PC-3 (cell line): ENCODE results near the gene SKAP1.

Experiments
- CTCF ChIP-seq: fragments of 300-600 bp; sonication (generic); conservative IDR thresholded peaks from 2 replicates; pipeline ENCODE4 v1.5.1; 2017; ENCODE audit warnings: antibody characterized with exemption, low read depth, mild to moderate bottlenecking, low read length
- EZH2 ChIP-seq: fragments of 300-600 bp; sonication (generic); IDR thresholded peaks from one replicate; pipeline ENCODE4 v1.6.1; 2017; ENCODE audit warnings: antibody characterized with exemption, mild to moderate bottlenecking, low read length; ENCODE audit not compliant: unreplicated experiment
- EZH2phosphoT487 ChIP-seq: fragments of 300-600 bp; sonication (generic); IDR thresholded peaks from 2 replicates; pipeline ENCODE4 v1.6.1; 2018; ENCODE audit warnings: mild to moderate bottlenecking, antibody characterized with exemption, low read length, borderline replicate concordance

GRCh38 chr17:48241770-48242497, 188.1 kb downstream of the SKAP1 start:
- TF ChIP-seq CTCF = no peak
- TF ChIP-seq EZH2 = no peak
- TF ChIP-seq EZH2phosphoT487 = no peak
